Activated naive CD8-positive, alpha-beta T cell treated with anti-CD3 and anti-CD28 coated beads, Interleukin-2, amount 10 ng/mL, durations not matched to agents 7 days and 5 days (primary cell): ENCODE data around the gene NFASC. TPM values are rescaled to one million over a fixed set of nuclear protein-coding genes. Genes with fewer than 3 reads are reported as not detected.
A peak's percentile ranks its signal among the peaks of the same experiment; 100 is the strongest.

Experiments used
- ATAC-seq: fragments of 150-1000 bp; cut with Tn5 transposase; one replicate; pipeline ENCODE4 v1.10.0; 2021; ENCODE audit warnings: low read depth, moderate library complexity
- POLR2A ChIA-PET: fragments of 350-600 bp; sonication (Branson Sonifier 250); formaldehyde crosslinking; loops from one replicate; lab custom pipeline; 2021; ENCODE audit warnings: antibody characterized with exemption; lab: Charles Lee
- DNase-seq: peaks from one replicate; pipeline ENCODE4 v3.0.0; 2021
- H3K27ac Mint-ChIP-seq: one replicate; pipeline ENCODE4 v1.8.0; 2022; ENCODE audit warnings: mild to moderate bottlenecking, mixed read lengths
- H3K27me3 Mint-ChIP-seq: one replicate; pipeline ENCODE4 v1.8.0; 2022; ENCODE audit warnings: mild to moderate bottlenecking, moderate library complexity, mixed read lengths
- H3K36me3 Mint-ChIP-seq: one replicate; pipeline ENCODE4 v1.8.0; 2021; ENCODE audit warnings: mild to moderate bottlenecking, mixed read lengths
- H3K4me1 Mint-ChIP-seq: one replicate; pipeline ENCODE4 v1.8.0; 2021; ENCODE audit warnings: mixed read lengths
- H3K4me3 Mint-ChIP-seq: one replicate; pipeline ENCODE4 v1.8.0; 2022; ENCODE audit warnings: mild to moderate bottlenecking, moderate library complexity, mixed read lengths
- H3K9me3 Mint-ChIP-seq: one replicate; pipeline ENCODE4 v1.8.0; 2021; ENCODE audit warnings: mixed read lengths
- total RNA-seq, 2 experiments: library from RNA; stranded (reverse); gene quantifications; one replicate each; pipeline ENCODE4 v1.2.3, GENCODE V29; 2021

NFASC gene
- total RNA-seq, 2 experiments from 2014 or later: 0.14 to 0.31 TPM

- Mint-ChIP-seq H3K36me3 (no peaks in the 10 kb centered on the region), H3K27me3 (peaks cover 44% of the 10 kb centered on the region), H3K4me3 (no peak overlapping the region), H3K4me1 (no peaks in the 10 kb centered on the region), H3K27ac (no peak overlapping the region), H3K9me3 (no peaks in the 10 kb centered on the region)
- DNase-seq: no peak
- ATAC-seq: no peak
- POLR2A ChIA-PET: no interaction called here
Measured at GRCh38 chr1:205038132-205038786, 167.6 kb downstream of the NFASC start.

GRCh38 chr1:205041001-205041715 is 170.5 kb downstream of the NFASC start:
- POLR2A ChIA-PET: no interaction called here
- no peaks in the 10 kb centered on the region for H3K9me3 Mint-ChIP-seq
- no peak overlapping the region for H3K4me3 Mint-ChIP-seq
- H3K27me3 Mint-ChIP-seq: peaks cover 67% of the 10 kb centered on the region
- no peaks in the 10 kb centered on the region for H3K36me3 Mint-ChIP-seq
- DNase-seq (no peak), ATAC-seq (no peak)
- H3K27ac Mint-ChIP-seq: no peak overlapping the region
- H3K4me1 Mint-ChIP-seq: no peaks in the 10 kb centered on the region

GRCh38 chr1:205041998-205042910 is 171.6 kb downstream of the NFASC start:
- Mint-ChIP-seq H3K27ac (no peak overlapping the region), H3K4me1 (no peaks in the 10 kb centered on the region), H3K4me3 (no peak overlapping the region), H3K36me3 (no peaks in the 10 kb centered on the region), H3K9me3 (no peaks in the 10 kb centered on the region), H3K27me3 (peaks cover 68% of the 10 kb centered on the region)
- POLR2A ChIA-PET: no interaction called here
- DNase-seq (no peak), ATAC-seq (no peak)

- Mint-ChIP-seq H3K4me1 (no peaks in the 10 kb centered on the region), H3K27ac (no peak within 1 kb of the TSS), H3K36me3 (no peaks in the 10 kb centered on the region), H3K4me3 (no peak within 1 kb of the TSS), H3K9me3 (no peaks in the 10 kb centered on the region), H3K27me3 (peaks cover 69% of the 10 kb centered on the region)
- POLR2A ChIA-PET: no interaction called here
- no peak for DNase-seq
- no peak for ATAC-seq
Measured at GRCh38 chr1:205042911-205043806, 172.5 kb downstream of the NFASC start, which contains the start of gene CNTN2. Gene CNTN2, plus strand, starts transcription at chr1:205043212. Its CDS starts 9,974 bp downstream, at chr1:205053186.

- ATAC-seq (peak; percentile 13), DNase-seq (no peak)
- H3K4me3 Mint-ChIP-seq: no peak overlapping the region
Measured at GRCh38 chr1:205043866-205044265, 173.2 kb downstream of the NFASC start.

GRCh38 chr1:205044741-205045140 is 174.1 kb downstream of the NFASC start:
- Mint-ChIP-seq H3K27ac (no peak overlapping the region), H3K4me1 (no peaks in the 10 kb centered on the region), H3K9me3 (no peaks in the 10 kb centered on the region), H3K4me3 (no peak overlapping the region), H3K36me3 (no peaks in the 10 kb centered on the region), H3K27me3 (peaks cover 72% of the 10 kb centered on the region)
- POLR2A ChIA-PET: no interaction called here
- DNase-seq (no peak), ATAC-seq (no peak)

More at GRCh38 chr1:205043866-205044265, 173.2 kb downstream of the NFASC start:
- Mint-ChIP-seq H3K4me1 (no peaks in the 10 kb centered on the region), H3K9me3 (no peaks in the 10 kb centered on the region), H3K36me3 (no peaks in the 10 kb centered on the region), H3K27me3 (peaks cover 72% of the 10 kb centered on the region), H3K27ac (no peak overlapping the region)
- POLR2A ChIA-PET: no interaction called here

- H3K4me1 Mint-ChIP-seq: no peaks in the 10 kb centered on the region
- no peaks in the 10 kb centered on the region for H3K9me3 Mint-ChIP-seq
- no peak overlapping the region for H3K27ac Mint-ChIP-seq
- no peaks in the 10 kb centered on the region for H3K36me3 Mint-ChIP-seq
- peaks cover 69% of the 10 kb centered on the region for H3K27me3 Mint-ChIP-seq
- H3K4me3 Mint-ChIP-seq: no peak overlapping the region
- ATAC-seq (no peak), DNase-seq (no peak)
- POLR2A ChIA-PET: no interaction called here
Measured at GRCh38 chr1:205045146-205045545, 174.5 kb downstream of the NFASC start.

- H3K27ac Mint-ChIP-seq: no peak overlapping the region
- POLR2A ChIA-PET: no interaction called here
Measured at GRCh38 chr1:205046870-205047269, 176.2 kb downstream of the NFASC start.

GRCh38 chr1:205047764-205048231 is 177.1 kb downstream of the NFASC start:
- no peak for DNase-seq
- ATAC-seq: no peak
- H3K9me3 Mint-ChIP-seq: no peaks in the 10 kb centered on the region
- H3K4me1 Mint-ChIP-seq: no peaks in the 10 kb centered on the region
- peaks cover 45% of the 10 kb centered on the region for H3K27me3 Mint-ChIP-seq
- H3K4me3 Mint-ChIP-seq: no peak overlapping the region
- POLR2A ChIA-PET: no interaction called here
- H3K36me3 Mint-ChIP-seq: no peaks in the 10 kb centered on the region
- H3K27ac Mint-ChIP-seq: no peak overlapping the region

More at GRCh38 chr1:205046870-205047269, 176.2 kb downstream of the NFASC start:
- Mint-ChIP-seq H3K27me3 (peaks cover 55% of the 10 kb centered on the region), H3K4me3 (no peak overlapping the region), H3K4me1 (no peaks in the 10 kb centered on the region), H3K36me3 (no peaks in the 10 kb centered on the region), H3K9me3 (no peaks in the 10 kb centered on the region)
- ATAC-seq (no peak), DNase-seq (no peak)

- POLR2A ChIA-PET: no interaction called here
- no peak for ATAC-seq
- no peaks in the 10 kb centered on the region for H3K4me1 Mint-ChIP-seq
- no peak for DNase-seq
- H3K27ac Mint-ChIP-seq: no peak overlapping the region
- H3K4me3 Mint-ChIP-seq: no peak overlapping the region
- H3K9me3 Mint-ChIP-seq: no peaks in the 10 kb centered on the region
- no peaks in the 10 kb centered on the region for H3K36me3 Mint-ChIP-seq
- peaks cover 43% of the 10 kb centered on the region for H3K27me3 Mint-ChIP-seq
Measured at GRCh38 chr1:205048382-205048781, 177.7 kb downstream of the NFASC start.

- Mint-ChIP-seq H3K36me3 (no peaks in the 10 kb centered on the region), H3K4me3 (no peak overlapping the region), H3K27ac (no peak overlapping the region), H3K4me1 (no peaks in the 10 kb centered on the region), H3K27me3 (peaks cover 32% of the 10 kb centered on the region), H3K9me3 (no peaks in the 10 kb centered on the region)
- POLR2A ChIA-PET: interaction anchor here (0.5 kb wide), 1 partner anchor 16 kb away, joined by 3 read pairs; no protein-coding TSS in a partner anchor
- DNase-seq (no peak), ATAC-seq (no peak)
Measured at GRCh38 chr1:205049479-205049878, 178.8 kb downstream of the NFASC start.

GRCh38 chr1:205052690-205053089 is 182.0 kb downstream of the NFASC start:
- no peak overlapping the region for H3K4me3 Mint-ChIP-seq
- H3K27ac Mint-ChIP-seq: no peak overlapping the region
- no peaks in the 10 kb centered on the region for H3K36me3 Mint-ChIP-seq
- H3K27me3 Mint-ChIP-seq: peaks cover 6% of the 10 kb centered on the region
- no peak for ATAC-seq
- POLR2A ChIA-PET: no interaction called here
- DNase-seq: no peak
- H3K9me3 Mint-ChIP-seq: no peaks in the 10 kb centered on the region
- H3K4me1 Mint-ChIP-seq: no peaks in the 10 kb centered on the region
